Measurements from ENCODE around the gene GPR4.

- peak; percentile 20 to 35 (median 25) for TF ChIP-seq CTCF (IDR thresholded peaks at IDR 0.05)
- TF ChIP-seq POLR2A (IDR thresholded peaks at IDR 0.05) = no peak
- peak; percentile 77 to 96 (median 87) for TF ChIP-seq POLR2AphosphoS5 (IDR thresholded peaks at IDR 0.05)
Measured at GRCh38 chr19:45584332-45585157, 17.5 kb downstream of the GPR4 start, which contains the start of gene OPA3.

All from breast epithelium (tissue), 3 donors.